Thoracic aorta (tissue), 2 donors: ENCODE results near the gene HPN. TPM values are rescaled to one million over a fixed set of nuclear protein-coding genes. Genes with fewer than 3 reads are reported as not detected.
"Not testable (repeated sequence)": the region's sequence is repeated elsewhere in the genome, so short reads cannot be mapped to it uniquely, and the experiment has no call there.

Experiments used
- ATAC-seq: fragments of 150-250 bp; one replicate; pipeline ENCODE4 v1.8.0; 2017; ENCODE audit warnings: low read depth; ENCODE audit not compliant: insufficient number of reproducible peaks, low FRiP score
- DNase-seq: peaks from one replicate; pipeline ENCODE4 v3.0.0-alpha.2; 2020; ENCODE audit warnings: low spot score
- H3K27ac ChIP-seq, 2 donors: fragments of 200-600 bp; sonication (generic); 1 replicate in 1 of 2; 2 replicates in 1 of 2; pipeline ENCODE4 v1.5.1; 2016; ENCODE audit warnings: mild to moderate bottlenecking in 2 of 2, moderate library complexity in 2 of 2
- H3K27me3 ChIP-seq: fragments of 200-600 bp; sonication (generic); replicated peaks from 2 replicates; pipeline ENCODE4 v1.6.0; 2016; ENCODE audit warnings: mild to moderate bottlenecking; ENCODE audit not compliant: insufficient read depth
- H3K36me3 ChIP-seq: fragments of 200-600 bp; sonication (generic); one replicate; pipeline ENCODE4 v1.5.1; 2016
- H3K4me1 ChIP-seq, 2 donors: fragments of 200-600 bp; sonication (generic); 1 replicate in 1 of 2; 2 replicates in 1 of 2; pipeline versions ENCODE4 v1.5.1 to v1.6.0; 2016; ENCODE audit warnings: low read depth in 2 of 2, mild to moderate bottlenecking in 1 of 2; ENCODE audit not compliant: control insufficient read depth in 1 of 2
- H3K4me3 ChIP-seq: fragments of 200-600 bp; sonication (generic); 2 replicates; pipeline ENCODE4 v1.5.1; 2016; ENCODE audit warnings: mild to moderate bottlenecking
- H3K9me3 ChIP-seq: fragments of 200-600 bp; sonication (generic); 2 replicates; pipeline ENCODE4 v1.5.1; 2016
- total RNA-seq, 2 donors: library from RNA; depleted of rRNA; stranded (reverse); fragments of >200 nt; gene quantifications; one replicate each; pipeline versions ENCODE4 v1.1.0 to v1.2.3, GENCODE V29; 2016
- TF ChIP-seq, protein P1 (sequence below): fragments of 200-600 bp; sonication (generic); IDR thresholded peaks from one replicate; pipeline ENCODE4 v1.5.1; 2019; ENCODE audit warnings: antibody characterized with exemption

The HPN gene
- total RNA-seq, 2 donors from 2014 or later, result 0.35 to 5.4 TPM

DNA sequence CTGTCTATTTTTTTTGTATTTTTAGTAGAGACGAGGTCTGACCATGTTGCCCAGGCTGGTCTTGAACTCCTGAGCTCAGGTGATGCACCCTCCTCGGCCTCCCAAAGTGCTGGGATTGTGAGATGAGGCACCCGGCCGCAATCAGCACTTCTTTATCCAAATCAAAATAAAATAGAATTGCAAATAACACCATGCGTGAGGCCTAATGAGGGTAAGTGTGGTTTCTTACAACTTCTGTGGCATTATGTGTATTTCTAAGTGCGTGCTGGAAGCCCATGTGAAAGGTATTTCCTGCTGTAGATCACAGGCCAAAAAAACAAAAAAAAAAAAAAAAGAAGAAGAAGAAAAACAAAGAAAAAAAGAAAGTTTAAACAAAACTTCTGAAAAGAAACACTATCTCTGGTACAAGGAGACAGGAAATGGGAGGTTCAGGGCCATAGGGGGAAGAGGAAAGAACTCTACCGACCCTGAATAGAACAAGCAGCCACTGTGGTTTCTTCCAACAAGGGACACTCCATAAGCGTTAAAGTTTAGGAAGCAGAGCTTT, 44.4 kb upstream of the HPN start:
- Histone ChIP-seq H3K36me3 (no peaks in the 10 kb centered on the region), H3K4me1 (peaks cover 3 to 57% of the 10 kb centered on the region in 2 donors), H3K9me3 (no peaks in the 10 kb centered on the region), H3K4me3 (no peak overlapping the region), H3K27ac (peak overlapping the region; percentile 16 to 73), H3K27me3 (no peaks in the 10 kb centered on the region)
- TF ChIP-seq, protein P1, sequence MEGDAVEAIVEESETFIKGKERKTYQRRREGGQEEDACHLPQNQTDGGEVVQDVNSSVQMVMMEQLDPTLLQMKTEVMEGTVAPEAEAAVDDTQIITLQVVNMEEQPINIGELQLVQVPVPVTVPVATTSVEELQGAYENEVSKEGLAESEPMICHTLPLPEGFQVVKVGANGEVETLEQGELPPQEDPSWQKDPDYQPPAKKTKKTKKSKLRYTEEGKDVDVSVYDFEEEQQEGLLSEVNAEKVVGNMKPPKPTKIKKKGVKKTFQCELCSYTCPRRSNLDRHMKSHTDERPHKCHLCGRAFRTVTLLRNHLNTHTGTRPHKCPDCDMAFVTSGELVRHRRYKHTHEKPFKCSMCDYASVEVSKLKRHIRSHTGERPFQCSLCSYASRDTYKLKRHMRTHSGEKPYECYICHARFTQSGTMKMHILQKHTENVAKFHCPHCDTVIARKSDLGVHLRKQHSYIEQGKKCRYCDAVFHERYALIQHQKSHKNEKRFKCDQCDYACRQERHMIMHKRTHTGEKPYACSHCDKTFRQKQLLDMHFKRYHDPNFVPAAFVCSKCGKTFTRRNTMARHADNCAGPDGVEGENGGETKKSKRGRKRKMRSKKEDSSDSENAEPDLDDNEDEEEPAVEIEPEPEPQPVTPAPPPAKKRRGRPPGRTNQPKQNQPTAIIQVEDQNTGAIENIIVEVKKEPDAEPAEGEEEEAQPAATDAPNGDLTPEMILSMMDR, result no peak
- ATAC-seq (no peak), DNase-seq (no peak)

DNA sequence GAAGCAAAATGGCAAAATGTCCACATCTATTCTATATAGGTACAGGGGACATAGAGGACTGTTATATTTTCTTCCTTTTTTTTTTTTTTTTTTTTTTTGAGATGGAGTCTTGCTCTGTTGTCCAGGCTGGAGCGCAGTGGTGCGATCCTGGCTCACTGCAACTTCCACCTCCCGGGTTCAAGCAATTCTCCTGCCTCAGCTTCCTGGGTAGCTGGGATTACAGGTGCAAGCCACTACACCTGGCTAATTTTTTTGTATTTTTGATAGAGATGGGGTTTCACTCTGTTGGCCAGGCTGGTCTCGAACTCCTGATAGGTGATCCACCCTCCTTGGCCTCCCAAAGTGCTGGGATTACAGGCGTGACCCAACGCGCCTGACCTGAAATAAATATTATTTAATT, 43.3 kb upstream of the HPN start:
- H3K27me3 ChIP-seq, ATAC-seq, DNase-seq, H3K36me3 ChIP-seq, H3K4me3 ChIP-seq, H3K9me3 ChIP-seq: not testable (repeated sequence)
- H3K27ac ChIP-seq, result peak overlapping the region in 1 of 2 donors; percentile 100
- peaks cover 3 to 67% of the 10 kb centered on the region in 2 donors for H3K4me1 ChIP-seq

DNA sequence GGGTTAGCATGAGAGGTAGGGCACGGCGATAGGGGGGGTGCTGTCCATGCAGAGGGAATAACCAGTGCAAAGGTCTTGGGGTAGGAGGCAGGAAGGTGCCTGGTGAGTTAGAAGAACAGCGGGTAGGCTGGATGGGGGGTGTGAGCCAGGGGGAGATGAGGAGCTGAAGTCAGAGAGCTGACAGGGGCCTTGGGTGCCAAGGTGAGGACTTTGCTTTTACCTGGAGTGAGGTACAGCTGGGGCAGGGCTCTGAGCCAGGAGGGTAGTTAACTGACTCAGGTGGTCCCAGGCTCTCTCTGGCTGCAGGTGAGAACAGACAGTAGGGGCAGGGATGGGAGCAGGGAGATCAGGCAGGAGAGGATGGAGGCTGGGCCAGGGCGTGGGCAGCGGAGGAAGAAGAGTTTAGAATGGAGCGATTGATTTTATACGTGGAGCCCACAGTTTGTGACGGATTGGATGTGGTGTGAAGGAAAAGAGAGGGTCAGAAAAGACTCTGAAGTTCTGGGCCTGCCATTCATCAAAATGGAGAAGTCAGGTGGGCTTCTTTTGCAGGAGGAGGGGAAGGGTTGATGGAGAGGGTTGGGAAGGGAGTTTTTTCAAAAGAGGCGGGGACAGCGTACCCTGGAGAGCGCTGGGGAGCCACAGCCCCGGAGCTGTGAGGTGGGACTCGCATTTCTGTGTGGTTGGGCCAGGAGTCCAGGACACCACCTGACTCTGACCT, 42.6 kb upstream of the HPN start:
- Histone ChIP-seq H3K27me3 (no peaks in the 10 kb centered on the region), H3K9me3 (no peaks in the 10 kb centered on the region), H3K4me3 (peak overlapping the region; percentile 95), H3K36me3 (no peaks in the 10 kb centered on the region), H3K4me1 (peaks cover 3 to 73% of the 10 kb centered on the region in 2 donors), H3K27ac (peak overlapping the region; percentile 100)
- TF ChIP-seq, protein P1, result no peak
- no peak for ATAC-seq
- no peak for DNase-seq

DNA sequence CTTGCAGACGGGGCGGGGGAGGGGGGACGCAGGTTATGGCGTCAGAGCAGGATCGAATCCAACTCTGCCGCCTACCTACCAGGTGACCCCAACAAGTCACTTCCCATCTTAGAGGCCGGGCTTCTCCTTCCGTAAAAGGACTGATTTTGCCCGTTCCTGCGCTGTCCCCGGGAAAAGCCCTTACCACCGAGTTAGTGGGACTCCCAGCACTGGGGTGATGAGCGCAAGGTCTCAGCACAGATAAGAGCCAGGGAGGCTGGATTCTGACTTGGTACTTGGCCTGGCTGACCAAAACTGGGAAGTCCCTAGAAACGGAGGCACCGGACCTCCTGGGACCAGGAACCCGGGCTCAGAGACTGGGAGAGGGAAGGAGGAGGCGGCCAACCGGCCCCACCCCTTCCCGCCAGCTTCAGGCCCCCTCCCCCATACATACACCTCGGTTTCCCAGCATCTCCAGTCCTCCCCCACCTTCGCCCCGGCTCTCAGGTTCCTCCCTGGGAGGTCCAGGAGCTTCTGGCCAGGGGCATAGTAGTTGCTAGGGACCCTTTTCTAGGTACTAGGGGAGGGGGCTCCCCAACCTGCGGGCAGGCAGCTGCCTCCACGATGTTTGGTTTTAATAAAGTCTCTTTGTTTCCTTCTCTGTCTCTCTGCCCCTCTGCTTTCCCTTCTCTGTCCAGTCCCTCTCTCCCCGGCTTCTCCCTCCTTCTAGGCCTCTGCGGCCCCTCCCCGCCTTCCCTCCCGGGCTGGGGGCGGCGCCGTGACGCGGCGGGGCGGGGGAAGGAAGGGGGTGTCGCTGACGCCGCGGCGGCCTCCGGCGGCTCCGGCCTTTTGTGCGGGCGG, 41.8 kb upstream of the HPN start, which contains the start of gene GRAMD1A:
GRAMD1A (plus strand) TSS at position 826 of the 840 bp plus-strand sequence. CDS start 156 bp downstream, outside the sequence.
- TF ChIP-seq, protein P1, result no peak
- Histone ChIP-seq H3K4me3 (peak within 1 kb of the TSS; percentile 95), H3K27ac (peak within 1 kb of the TSS; percentile 100), H3K4me1 (peaks cover 3 to 70% of the 10 kb centered on the region in 2 donors), H3K27me3 (no peaks in the 10 kb centered on the region), H3K36me3 (no peaks in the 10 kb centered on the region), H3K9me3 (no peaks in the 10 kb centered on the region)
- DNase-seq (peak; percentile 41), ATAC-seq (peak; percentile 72)

DNA sequence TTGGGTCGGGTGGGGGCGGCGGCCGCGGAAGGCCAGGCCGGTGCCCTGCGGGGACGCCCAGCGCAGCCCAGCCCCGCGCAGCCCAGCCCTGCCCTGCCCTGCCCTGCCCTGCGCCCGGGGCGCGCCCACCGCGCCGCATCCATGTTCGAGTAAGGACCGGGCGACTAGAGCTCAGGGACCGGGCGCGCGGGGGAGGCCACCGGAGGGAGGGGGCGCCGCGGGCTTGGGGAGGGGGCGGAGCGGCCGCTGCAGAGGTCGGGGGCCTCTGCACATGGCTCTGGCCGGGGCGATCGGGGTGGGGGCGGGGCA, 41.2 kb upstream of the HPN start:
- ATAC-seq (no peak), DNase-seq (no peak)
- H3K27me3 ChIP-seq, result no peaks in the 10 kb centered on the region
- TF ChIP-seq, protein P1, result no peak
- H3K27ac ChIP-seq, result peak overlapping the region; percentile 100
- H3K9me3 ChIP-seq, result no peaks in the 10 kb centered on the region
- H3K4me1 ChIP-seq, result peaks cover 3 to 65% of the 10 kb centered on the region in 2 donors
- H3K4me3 ChIP-seq, result peak overlapping the region; percentile 95
- no peaks in the 10 kb centered on the region for H3K36me3 ChIP-seq
